ENCODE measurements around the gene VASH2.
A peak's percentile ranks its signal among the peaks of the same experiment; 100 is the strongest.
"Not testable (repeated sequence)": the region's sequence is repeated elsewhere in the genome, so short reads cannot be mapped to it uniquely, and the experiment has no call there.

Gene VASH2

GRCh38 chr1:212981571-212982328, 31.4 kb downstream of the VASH2 start:
- no peak for DNase-seq

DNA sequence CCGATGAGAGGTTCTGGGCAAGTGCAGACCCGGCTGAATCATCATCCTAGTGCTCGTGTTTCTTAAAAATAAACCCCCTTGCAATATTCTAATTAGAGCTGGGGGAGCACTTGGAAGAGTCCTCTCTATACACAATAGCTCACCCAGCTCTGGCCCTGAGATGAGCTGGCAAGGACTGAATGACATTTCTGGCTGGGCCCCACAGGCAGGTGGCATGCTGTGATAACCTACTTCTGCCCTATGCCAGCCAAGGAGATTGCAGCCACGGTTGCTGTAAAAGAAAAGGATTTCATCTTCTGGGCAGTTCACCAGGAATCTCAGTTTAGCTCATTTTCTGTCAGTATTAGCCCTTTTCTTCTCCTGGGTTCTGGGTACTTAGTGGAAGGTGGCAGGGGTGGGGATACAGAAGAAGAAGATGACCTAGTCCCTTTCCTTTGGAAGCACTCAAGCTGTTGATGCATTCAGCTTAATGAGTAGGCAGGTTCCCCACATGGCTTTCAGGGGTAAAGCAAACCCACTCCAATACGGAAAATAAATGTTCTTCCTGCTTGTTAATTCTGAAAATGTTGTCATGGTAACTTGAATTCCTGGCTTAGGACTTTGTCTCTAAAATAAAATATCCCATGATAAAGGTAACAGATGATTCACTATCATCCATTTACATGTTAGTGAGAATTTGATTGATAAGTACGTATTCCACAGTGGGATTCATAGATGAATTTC, 32.2 kb downstream of the VASH2 start:
- DNase-seq, result no peak

- DNase-seq, result no peak
These were observed 33.1 kb downstream of the VASH2 start for GRCh38 chr1:212983482-212983881.

DNA sequence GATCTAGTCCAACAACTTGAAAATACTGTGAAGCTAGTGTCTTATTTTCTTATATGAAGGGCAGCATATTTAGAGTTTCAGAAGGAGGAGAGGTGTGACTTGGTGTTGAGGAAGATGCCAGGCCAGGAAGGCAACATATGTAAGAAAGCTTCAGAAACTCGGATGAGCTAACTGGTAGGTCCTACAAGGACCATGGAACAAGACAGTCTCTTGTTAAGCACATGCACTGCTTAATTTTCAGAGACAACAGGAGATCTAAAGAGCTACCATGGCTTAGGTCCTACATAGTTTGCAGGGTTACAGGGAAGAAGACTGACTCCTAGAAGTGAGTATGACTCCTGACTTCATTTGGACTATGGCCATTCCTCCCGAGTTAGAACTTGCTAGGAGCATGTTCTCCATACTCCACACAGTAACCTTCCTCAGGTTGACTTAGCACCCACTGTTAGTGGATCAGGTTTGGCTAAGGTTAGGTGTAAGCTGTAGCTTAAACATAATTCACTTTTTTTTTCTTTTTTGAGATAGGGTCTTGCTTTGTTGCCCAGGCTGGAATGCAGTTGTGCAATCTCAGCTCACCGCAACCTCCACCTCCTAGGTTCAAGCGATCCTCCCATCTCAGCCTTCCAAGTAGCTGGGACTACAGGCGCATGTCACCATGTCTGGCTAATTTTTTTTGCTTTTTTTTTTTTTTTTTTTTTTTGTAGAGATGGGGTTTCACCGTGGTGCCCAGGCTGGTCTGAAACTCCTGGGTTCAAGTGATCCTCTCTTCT, 34.4 kb downstream of the VASH2 start:
- no peak for DNase-seq

- no peak for DNase-seq
These were observed 36.2 kb downstream of the VASH2 start for GRCh38 chr1:212986551-212986950.

DNA sequence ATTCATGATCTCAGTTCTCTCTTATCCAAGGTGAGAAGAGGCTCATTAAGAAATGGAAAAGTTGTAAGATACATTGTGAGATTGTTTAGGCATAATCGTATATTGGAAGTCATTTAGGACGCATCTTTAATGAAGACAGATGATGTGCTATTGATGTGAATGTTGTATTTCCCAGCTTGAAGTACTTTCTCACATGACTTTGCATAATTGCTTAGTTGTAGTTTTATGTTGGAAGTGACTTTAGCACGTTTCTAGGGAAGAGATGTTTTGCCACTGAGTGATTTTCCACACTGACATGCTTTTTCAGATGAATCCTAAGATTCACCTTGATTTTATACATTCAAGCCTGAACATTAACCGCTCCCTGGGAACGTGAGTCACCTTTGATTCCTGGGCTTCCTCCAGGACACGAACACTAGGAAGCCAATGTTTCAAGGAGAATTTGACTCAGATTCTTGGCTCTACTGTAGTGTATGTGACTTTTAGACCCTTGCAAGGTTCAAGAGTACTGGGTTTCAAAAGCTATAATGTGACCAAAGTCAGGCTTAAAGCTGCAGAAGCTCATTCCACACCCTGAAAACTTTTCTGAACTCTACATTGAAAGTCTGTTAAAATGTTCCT, 37.5 kb downstream of the VASH2 start:
- no peak for DNase-seq

DNA sequence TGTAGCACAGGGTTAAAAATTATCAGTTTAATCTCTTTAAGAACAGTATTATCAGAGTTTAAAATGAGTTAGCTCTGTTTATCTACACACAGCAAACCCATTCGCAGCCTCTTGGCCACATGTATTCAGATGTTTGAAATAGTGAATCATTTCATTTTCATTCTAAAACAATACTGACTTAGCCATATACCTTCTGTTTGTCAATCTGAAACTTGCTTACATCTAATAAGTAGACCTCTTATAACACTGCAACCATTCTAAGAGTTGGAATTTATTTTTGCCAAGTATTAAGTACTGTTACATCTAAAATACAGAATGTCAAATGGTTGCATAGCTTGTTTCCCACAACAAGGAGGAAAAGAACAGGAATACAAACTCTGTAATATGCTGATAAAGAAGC, 39.9 kb downstream of the VASH2 start:
- DNase-seq, result no peak

GRCh38 chr1:212993960-212994359, 43.6 kb downstream of the VASH2 start:
- DNase-seq, result not testable (repeated sequence)

DNA sequence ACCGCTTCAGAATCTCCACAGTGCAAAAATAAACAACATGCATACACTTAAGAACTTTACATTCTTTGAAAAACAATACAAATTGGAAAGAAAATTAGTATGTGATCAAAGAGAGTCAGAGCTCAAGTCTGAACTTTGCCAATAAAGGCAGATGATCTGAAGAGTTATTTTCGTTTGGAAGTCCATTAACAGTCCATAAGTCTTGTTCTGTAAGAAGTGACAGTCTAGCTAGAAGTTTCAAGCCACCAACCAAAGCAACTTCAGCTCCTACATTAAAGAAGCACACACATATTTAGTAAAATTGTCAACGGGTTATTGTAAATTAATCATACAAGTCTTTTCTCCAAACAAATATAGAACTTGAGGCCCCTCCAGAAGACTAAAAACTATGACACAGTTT, 44.6 kb downstream of the VASH2 start:
- DNase-seq, result no peak

DNA sequence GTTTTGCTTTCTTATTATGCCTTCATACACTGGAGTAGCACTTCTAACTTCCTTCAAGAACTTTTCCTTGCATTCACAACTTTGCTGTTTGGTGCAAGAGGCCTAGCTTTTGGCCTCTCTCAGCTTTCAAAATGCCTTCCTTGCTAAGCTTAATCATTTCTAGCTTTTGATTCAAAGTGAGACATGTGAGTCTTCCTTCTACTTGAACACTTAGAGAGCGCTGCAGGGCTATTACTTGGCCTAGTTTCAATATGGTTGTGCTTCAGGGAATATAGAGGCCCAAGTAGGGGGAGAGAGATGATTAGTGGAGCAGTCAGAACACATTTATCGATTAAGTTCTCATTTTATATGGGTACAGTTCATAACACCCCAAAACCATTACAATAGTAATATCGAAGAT, 52.9 kb downstream of the VASH2 start:
- no peak for DNase-seq

GRCh38 chr1:213008564-213008963, 58.2 kb downstream of the VASH2 start:
- no peak for DNase-seq

- DNase-seq, result no peak
These were observed 64.3 kb downstream of the VASH2 start for GRCh38 chr1:213014642-213015041.

DNA sequence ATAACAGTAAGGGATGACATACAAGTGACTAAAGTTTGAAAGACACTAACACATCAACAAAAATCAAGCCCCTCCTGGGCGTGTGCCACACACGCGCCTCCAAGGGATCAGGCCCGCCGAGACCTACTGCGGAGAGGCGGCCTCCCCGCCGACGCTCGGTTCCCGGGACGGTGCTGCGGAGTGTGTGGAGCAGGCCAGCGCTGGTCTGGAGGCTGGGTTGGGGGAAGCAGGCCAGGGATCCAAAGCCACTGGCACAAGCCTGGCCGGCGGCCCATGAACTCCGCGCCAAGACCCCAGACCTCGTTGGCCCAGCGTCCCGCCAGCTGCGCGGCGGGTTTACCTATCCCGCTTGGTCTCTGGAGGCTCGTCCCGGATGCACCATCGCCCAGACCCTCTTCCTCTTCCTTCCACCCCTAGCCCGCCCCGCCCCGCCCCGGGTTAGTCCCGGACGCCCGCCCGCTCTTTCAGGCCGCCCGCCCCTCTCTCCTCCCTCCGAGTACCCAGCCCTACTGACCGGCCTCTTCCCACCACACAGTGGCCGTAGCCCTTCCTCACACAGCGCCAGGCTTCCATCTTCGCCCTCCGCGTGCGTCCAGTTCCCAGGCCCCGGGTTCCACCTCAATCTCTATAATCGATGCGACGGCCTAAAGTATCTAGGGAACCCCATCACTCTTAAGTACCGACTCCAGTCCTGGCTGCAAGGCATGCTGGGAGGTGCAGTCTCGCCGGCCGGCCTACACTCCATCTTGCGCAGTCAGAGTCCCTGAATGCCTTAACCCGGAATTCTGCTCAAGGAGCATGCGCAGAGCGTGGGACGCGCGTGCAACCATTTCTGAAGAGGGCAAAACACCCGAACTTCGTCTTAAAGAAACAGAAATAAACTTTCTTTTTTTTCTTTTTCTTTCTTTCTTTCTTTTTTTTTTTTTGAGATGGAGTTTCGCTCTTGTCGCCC, 65.0 kb downstream of the VASH2 start, which contains the start of gene ANGEL2:
Gene ANGEL2, minus strand, starts transcription at position 769 of the 952 bp plus-strand sequence. Its CDS starts 196 bp downstream, at position 573.
- DNase-seq, result peak; percentile 97

DNA sequence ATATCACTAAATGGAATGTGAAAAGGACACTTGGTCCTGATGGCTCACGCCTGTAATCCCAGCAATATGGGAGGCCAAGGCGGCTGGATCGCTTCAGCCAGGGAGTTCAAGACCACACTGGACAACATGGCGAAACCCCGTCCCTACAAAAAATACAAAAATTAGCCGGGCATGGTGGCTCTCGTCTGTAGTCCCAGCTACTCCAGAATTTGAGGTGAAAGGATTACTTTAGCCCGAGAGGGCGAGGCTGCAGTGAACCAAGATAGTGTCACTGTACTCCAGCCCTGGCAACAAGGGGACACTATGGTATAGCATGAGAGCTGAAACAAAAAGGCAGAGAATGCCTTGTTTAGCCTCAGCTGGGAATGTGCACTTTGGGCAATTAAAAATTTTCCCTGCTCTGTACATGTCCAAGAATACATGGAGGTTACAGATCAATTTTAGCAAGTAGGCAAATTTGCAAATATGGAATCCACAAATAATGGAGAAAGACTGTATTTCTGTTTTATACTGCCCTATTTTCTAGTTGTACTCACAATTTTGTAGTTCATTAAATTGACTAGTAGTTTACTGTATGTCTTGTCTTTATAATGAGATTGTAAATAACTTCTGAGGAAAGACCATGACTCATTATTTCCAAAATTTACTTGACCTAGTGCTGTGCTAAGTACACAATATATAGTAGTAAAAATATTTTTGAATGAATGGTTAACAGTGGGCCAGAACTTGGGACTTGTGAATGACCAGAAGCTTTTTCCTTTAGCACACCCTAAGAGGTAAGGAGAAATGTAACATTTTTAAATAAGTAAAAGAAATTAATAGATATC, 67.3 kb downstream of the VASH2 start:
- no peak for DNase-seq

DNA sequence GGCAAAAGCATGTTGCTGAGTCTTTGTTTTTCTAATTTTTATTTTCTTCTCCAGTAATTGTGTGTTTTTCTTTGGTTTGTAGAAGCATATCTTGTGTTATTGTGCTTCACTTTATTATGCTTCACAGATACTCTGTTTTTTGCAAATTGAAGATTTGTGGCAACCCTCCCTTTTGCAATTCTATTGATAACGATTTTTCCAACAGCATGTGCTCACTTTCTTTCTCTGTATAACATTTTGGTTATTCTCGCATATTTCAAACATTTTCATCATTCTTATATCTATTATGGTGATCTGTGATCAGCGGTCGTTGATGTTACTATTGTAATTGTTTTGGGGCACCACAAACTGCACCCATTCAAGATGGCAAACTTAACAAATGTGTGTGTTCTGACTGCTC, 69.1 kb downstream of the VASH2 start:
- DNase-seq, result no peak

DNA sequence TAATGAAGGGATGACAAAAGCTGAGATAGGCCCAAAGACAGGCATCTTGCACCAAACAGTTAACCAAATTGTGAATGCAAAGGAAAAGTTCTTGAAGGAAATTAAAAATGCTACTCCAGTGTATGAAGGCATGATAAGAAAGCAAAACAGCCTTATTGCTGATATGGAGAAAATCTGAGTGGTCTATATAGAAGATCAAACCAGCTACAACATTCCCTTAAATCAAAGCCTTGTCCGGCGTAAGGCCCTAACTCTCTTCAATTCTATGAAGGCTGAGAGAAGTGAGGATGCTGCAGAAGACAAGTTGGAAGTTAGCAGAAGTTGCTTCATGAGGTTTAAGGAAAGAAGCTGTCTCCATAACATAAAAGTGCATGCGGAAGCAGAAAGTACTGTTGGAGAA, 69.7 kb downstream of the VASH2 start:
- DNase-seq, result no peak

DNA sequence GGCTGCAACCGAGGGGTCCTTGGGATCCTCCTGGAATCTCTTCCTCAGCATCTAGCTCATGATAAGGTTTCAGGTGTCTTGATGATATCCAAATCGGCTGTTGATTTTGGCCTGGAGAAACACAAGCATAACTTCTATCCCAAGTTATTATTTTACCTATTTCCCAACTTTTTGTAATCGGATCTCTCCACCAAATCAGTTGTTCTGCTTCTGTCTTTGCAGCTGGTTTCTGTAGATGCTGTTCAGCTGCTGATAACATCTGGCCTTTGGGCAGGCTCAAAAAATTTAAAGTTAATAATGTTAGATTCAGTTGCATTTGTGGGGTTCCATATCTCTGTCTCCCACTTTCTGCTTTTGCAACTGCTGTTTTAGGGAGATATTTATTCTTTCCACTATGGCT, 76.7 kb downstream of the VASH2 start:
- DNase-seq, result not testable (repeated sequence)

DNA sequence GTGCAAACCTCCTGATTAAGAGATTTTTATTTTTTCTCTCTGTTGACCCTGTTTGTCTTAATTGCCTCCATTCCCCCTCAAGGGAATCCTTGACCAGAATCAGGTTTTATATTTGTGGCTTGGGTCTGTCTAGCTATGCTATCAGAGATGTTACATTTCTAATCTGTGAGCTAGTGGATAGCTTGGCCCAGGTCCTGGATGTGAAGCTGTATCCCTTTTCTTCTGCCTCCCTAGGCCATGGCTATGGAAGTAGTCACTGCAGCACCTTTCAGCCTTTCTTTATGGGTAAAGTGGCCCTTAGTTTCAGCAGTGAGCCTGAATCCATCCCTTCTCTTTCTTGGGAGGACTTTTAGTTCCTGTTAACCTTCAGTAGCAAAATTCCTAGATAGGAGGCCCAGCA, 82.3 kb downstream of the VASH2 start:
- no peak for DNase-seq

GRCh38 chr1:213034713-213035112, 84.4 kb downstream of the VASH2 start:
- DNase-seq, result no peak

- no peak for DNase-seq
These were observed 85.2 kb downstream of the VASH2 start for GRCh38 chr1:213035573-213035972.

Measured in activated naive CD4-positive, alpha-beta T cell treated with anti-CD3 and anti-CD28 coated beads, Interleukin-2, amount 50 U/mL, for 16 hours (primary cell).